Breast epithelium (tissue), 4 donors: ENCODE results near the gene PMPCA. TPM values are rescaled to one million over a fixed set of nuclear protein-coding genes. Genes with fewer than 3 reads are reported as not detected.
"Not testable (repeated sequence)": the region's sequence is repeated elsewhere in the genome, so short reads cannot be mapped to it uniquely, and the experiment has no call there.

Experiments
- DNase-seq, 2 donors: peaks; one replicate each; pipeline ENCODE4 v3.0.0-alpha.2; 2019; ENCODE audit warnings: low spot score in 2 of 2
- H3K27ac ChIP-seq, 2 donors: fragments of 200-600 bp; sonication (generic) in 1 of 2; one replicate each; pipeline ENCODE4 v1.5.1; 2016 to 2019; ENCODE audit warnings: mild to moderate bottlenecking in 1 of 2
- H3K27me3 ChIP-seq, 2 donors: fragments of 200-600 bp; sonication (generic) in 1 of 2; one replicate each; pipeline versions ENCODE4 v1.5.1 to v1.6.0; 2017 to 2019; ENCODE audit warnings: control low read depth in 1 of 2, mild to moderate bottlenecking in 1 of 2
- H3K36me3 ChIP-seq: fragments of 200-600 bp; one replicate; pipeline ENCODE4 v1.5.1; 2019
- H3K4me1 ChIP-seq, 2 donors: fragments of 200-600 bp; sonication (generic); one replicate each; pipeline ENCODE4 v1.5.1; 2016 to 2019; ENCODE audit warnings: control low read depth in 1 of 2
- H3K4me3 ChIP-seq, 3 donors: fragments of 200-600 bp; sonication (generic); 1 replicate in 2 of 3; 2 replicates in 1 of 3; pipeline ENCODE4 v1.5.1; 2016 to 2019; ENCODE audit warnings: mild to moderate bottlenecking in 3 of 3, moderate library complexity in 2 of 3
- H3K9me3 ChIP-seq, 2 donors: fragments of 200-600 bp; sonication (generic) in 1 of 2; one replicate each; pipeline ENCODE4 v1.5.1; 2016 to 2019; ENCODE audit warnings: control low read depth in 1 of 2
- POLR2A ChIP-seq: fragments of 450-650 bp; IDR thresholded peaks from one replicate; pipeline ENCODE4 v1.6.1; 2016; ENCODE audit warnings: antibody characterized with exemption, mild to moderate bottlenecking, moderate library complexity
- POLR2AphosphoS5 ChIP-seq, 3 donors: sonication (generic); formaldehyde crosslinking; IDR thresholded peaks; one replicate each; pipeline ENCODE4 v1.6.1; 2017; ENCODE audit warnings: antibody characterized with exemption in 3 of 3
- intact Hi-C: fragments of 100-400 bp; cut with DNase I; formaldehyde crosslinking; loops from one replicate; pipeline ENCODE4 v1.15.1; 2023; ENCODE audit warnings: low total_unique reads
- total RNA-seq, 3 donors: library from RNA; depleted of rRNA; stranded (reverse); fragments of >200 nt; gene quantifications; one replicate each; pipeline ENCODE4 v1.1.0, GENCODE V29; 2016
- TF ChIP-seq, protein P1 (sequence below), 3 donors: fragments of 450-650 bp; IDR thresholded peaks; one replicate each; pipeline ENCODE4 v1.5.1; 2016 to 2017; ENCODE audit warnings: antibody characterized with exemption in 3 of 3, mild to moderate bottlenecking in 3 of 3, moderate library complexity in 3 of 3

PMPCA gene
- total RNA-seq, 3 donors from 2014 or later: 31.4 to 37.0 (median 35.1) TPM

DNA sequence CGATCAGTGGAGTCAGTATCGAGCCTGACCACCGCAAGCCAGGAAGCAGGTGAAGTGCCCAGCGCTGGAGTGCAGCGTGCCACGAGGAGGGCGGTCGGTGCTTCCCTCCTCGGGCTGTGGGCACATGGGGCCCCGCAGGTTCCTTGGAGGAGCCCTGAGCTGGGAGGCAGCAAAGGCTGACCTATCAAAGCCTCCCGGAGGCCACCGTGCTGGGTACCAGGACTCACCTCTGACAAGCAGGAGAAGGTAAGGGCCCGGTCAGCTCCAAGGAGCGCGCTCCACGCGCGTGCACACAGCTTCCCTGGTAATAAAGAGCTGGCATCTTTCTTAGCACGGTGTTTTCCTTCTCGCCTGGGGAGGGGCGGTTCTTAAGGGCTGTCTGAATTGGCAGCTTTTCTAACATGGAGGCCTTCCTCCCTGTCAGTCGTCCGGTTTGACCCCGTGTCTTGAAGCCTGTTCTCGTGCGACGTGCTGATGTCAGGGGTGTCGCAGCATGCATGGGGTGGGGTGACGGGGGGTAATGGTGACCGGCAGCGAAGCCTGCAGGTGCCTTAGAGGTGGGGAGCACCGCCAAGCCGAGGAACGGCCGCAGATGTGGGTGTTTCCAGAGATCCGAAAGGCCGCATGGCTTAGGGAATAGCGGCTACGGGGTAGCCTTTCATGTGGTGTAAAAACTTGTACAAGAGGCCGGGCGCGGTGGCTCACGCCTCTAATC, 13.1 kb downstream of the PMPCA start:
- Histone ChIP-seq H3K36me3 (peaks cover 15% of the 10 kb centered on the region), H3K27ac (no peak overlapping the region), H3K4me3 (no peak overlapping the region), H3K27me3 (no peaks in the 10 kb centered on the region), H3K4me1 (no peaks in the 10 kb centered on the region), H3K9me3 (no peaks in the 10 kb centered on the region)
- no peak for DNase-seq
- TF ChIP-seq POLR2A (no peak), POLR2AphosphoS5 (IDR thresholded peaks at IDR 0.05) (no peak)
- TF ChIP-seq, protein P1, sequence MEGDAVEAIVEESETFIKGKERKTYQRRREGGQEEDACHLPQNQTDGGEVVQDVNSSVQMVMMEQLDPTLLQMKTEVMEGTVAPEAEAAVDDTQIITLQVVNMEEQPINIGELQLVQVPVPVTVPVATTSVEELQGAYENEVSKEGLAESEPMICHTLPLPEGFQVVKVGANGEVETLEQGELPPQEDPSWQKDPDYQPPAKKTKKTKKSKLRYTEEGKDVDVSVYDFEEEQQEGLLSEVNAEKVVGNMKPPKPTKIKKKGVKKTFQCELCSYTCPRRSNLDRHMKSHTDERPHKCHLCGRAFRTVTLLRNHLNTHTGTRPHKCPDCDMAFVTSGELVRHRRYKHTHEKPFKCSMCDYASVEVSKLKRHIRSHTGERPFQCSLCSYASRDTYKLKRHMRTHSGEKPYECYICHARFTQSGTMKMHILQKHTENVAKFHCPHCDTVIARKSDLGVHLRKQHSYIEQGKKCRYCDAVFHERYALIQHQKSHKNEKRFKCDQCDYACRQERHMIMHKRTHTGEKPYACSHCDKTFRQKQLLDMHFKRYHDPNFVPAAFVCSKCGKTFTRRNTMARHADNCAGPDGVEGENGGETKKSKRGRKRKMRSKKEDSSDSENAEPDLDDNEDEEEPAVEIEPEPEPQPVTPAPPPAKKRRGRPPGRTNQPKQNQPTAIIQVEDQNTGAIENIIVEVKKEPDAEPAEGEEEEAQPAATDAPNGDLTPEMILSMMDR (IDR thresholded peaks at IDR 0.05): no peak
- intact Hi-C loops: no loop called here

DNA sequence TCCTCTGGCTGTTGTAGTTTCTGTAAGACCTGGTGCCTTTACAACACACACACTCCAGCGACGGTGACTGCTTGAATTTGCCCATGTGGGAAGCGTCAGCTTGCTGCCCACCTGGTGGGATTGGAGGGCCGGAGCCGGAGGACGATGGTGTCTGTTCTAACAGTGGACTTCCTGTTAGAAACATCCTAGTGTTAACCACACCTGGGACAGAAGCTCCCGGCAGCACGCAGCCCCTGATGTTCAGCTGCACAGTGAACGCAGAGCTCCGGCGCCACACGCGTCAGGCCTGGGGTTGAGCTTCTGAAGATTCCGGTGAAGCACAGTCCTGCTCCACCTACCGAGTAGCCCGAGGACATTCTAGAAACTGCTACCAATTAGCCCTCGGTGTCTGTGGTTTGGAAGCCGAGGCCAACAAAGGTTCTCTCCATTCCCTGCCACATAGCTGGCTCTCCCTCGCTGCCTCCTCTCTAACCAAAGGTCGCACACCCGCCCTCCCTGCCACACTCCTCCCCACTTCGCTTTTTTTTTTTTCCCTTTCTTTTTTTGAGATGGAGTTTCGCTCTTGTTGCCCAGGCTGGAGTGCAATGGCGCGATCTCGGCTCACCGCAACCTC, 14.4 kb downstream of the PMPCA start:
- Histone ChIP-seq H3K27ac (no peak overlapping the region), H3K4me3 (no peak overlapping the region), H3K27me3 (no peaks in the 10 kb centered on the region), H3K36me3 (peaks cover 7% of the 10 kb centered on the region), H3K4me1 (no peaks in the 10 kb centered on the region), H3K9me3 (no peaks in the 10 kb centered on the region)
- no peak for TF ChIP-seq POLR2AphosphoS5 (IDR thresholded peaks at IDR 0.05)
- TF ChIP-seq, protein P1 (IDR thresholded peaks at IDR 0.05): no peak
- no peak for TF ChIP-seq POLR2A
- intact Hi-C loops: no loop called here
- no peak for DNase-seq

DNA sequence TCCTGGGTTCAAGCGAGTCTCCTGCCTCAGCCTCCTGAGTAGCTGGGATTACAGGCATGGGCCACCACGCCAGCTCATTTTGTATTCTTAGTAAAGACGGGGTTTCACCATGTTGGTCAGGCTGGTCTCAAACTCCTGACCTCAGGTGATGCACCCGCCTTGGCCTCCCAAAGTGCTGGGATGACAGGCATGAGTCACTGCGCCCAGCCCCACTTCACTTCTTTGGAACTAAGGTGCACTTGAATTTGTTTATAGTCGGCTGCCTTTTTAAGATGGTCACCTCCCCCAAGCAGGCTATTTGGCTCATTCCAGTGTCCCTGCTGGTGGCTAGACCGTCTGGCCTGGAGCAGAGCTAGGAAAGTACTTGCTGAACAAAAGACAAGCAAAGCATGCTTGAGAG, 14.9 kb downstream of the PMPCA start:
- intact Hi-C loops: not testable (repeated sequence)

DNA sequence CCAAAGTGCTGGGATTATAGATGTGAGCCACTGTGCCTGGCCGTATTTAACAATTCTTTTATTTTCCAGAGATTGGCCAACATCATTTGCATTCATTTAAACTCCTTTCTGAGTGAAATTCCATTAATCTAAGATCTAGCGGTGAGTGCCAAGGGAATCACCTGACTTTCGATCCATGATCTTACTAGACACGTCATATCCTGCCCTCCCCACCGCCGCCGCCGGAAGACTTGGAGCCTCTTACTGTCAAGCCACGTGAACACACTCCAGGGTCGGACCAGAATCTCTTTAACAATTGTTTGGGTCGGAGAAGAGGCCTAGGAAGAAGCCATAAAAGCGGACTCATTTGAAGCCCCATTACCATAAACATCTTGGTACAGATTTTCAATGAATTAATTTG, 16.3 kb downstream of the PMPCA start:
- no peaks in the 10 kb centered on the region for H3K36me3 ChIP-seq
- no peaks in the 10 kb centered on the region for H3K9me3 ChIP-seq
- no peaks in the 10 kb centered on the region for H3K4me1 ChIP-seq
- no peak overlapping the region for H3K4me3 ChIP-seq
- no peak overlapping the region for H3K27ac ChIP-seq
- H3K27me3 ChIP-seq: no peaks in the 10 kb centered on the region
- DNase-seq: no peak
- TF ChIP-seq POLR2AphosphoS5 (IDR thresholded peaks at IDR 0.05) (no peak), POLR2A (no peak)
- TF ChIP-seq, protein P1 (IDR thresholded peaks at IDR 0.05): no peak
- intact Hi-C loops: no loop called here

More for the DNA sequence above, 14.9 kb downstream of the PMPCA start:
- not testable (repeated sequence) for H3K9me3 ChIP-seq, H3K4me3 ChIP-seq, DNase-seq, H3K27me3 ChIP-seq, H3K4me1 ChIP-seq, H3K27ac ChIP-seq, H3K36me3 ChIP-seq

DNA sequence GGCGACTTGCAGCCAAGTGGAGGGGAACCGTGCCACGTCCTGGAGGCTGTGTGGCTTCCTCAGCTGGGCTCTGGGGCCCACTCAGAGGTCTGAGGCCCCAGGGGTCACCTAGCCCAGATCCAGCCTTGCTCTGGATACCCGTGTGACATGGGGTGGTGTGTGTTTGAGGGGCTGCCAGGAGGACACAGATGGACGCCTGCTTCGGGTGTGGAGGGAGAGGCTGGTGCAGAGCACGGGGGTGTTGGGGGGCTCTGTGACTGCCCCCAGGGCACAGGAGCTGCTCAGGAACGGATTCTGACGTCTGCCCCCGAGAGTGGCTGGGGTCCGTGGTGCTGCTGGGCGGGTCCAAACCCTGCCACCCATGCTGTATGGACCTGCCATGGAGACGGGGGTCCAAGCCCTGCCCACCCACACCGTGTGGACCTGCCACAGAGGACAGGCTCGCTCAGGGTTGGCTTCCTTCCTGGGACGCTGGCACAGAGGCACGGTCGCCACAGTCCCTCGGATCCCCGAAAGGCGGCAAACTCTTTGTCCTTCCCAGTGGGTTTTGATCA, 18.7 kb downstream of the PMPCA start:
- Histone ChIP-seq H3K36me3 (no peaks in the 10 kb centered on the region), H3K27ac (no peak overlapping the region), H3K27me3 (no peaks in the 10 kb centered on the region), H3K4me1 (no peaks in the 10 kb centered on the region), H3K9me3 (no peaks in the 10 kb centered on the region), H3K4me3 (no peak overlapping the region)
- TF ChIP-seq, protein P1 (IDR thresholded peaks at IDR 0.05): no peak
- TF ChIP-seq POLR2AphosphoS5 (IDR thresholded peaks at IDR 0.05) (no peak), POLR2A (no peak)
- intact Hi-C loops: no loop called here
- no peak for DNase-seq
